A673 (cell line): ENCODE results near the gene HECW1. TPM values are rescaled to one million over a fixed set of nuclear protein-coding genes. Genes with fewer than 3 reads are reported as not detected.

Experiments used
- BruUV-seq: library from RNA; stranded (reverse); fragments of 400-500 nt; replicated peaks from 2 replicates; lab custom pipeline; 2021; lab: Mats Ljungman, UMichigan
- CTCF ChIA-PET: fragments of 300-600 bp; sonication (Branson Sonifier 250); formaldehyde crosslinking; loops from one replicate; lab custom pipeline; 2022; ENCODE audit warnings: antibody characterized with exemption; lab: Charles Lee
- POLR2A ChIA-PET: fragments of 300-600 bp; sonication (Branson Sonifier 250); formaldehyde crosslinking; loops from one replicate; lab custom pipeline; 2022; ENCODE audit warnings: antibody characterized with exemption; ENCODE audit not compliant: low non-redundant PET; lab: Charles Lee
- DNase-seq: peaks from one replicate; pipeline ENCODE4 v3.0.0-alpha.2; 2015; ENCODE audit warnings: low spot score
- H3K27ac ChIP-seq: fragments of 200-600 bp; sonication (generic); 2 replicates; pipeline ENCODE4 v1.5.1; 2016; ENCODE audit warnings: mixed run types, low read depth, mild to moderate bottlenecking, mixed read lengths, antibody characterized with exemption, low read length; ENCODE audit not compliant: poor library complexity, severe bottlenecking
- H3K27me3 ChIP-seq: fragments of 200-600 bp; sonication (generic); replicated peaks from 2 replicates; pipeline ENCODE4 v1.6.1; 2017; ENCODE audit warnings: mixed run types, low read depth, mild to moderate bottlenecking, mixed read lengths, antibody characterized with exemption, low read length; ENCODE audit not compliant: insufficient read depth, poor library complexity
- H3K36me3 ChIP-seq: fragments of 200-600 bp; sonication (generic); 2 replicates; pipeline ENCODE4 v1.6.1; 2016; ENCODE audit warnings: mixed run types, mild to moderate bottlenecking, mixed read lengths, antibody characterized with exemption, low read length; ENCODE audit not compliant: insufficient read depth, poor library complexity, severe bottlenecking
- H3K4me1 ChIP-seq: fragments of 200-600 bp; sonication (generic); 2 replicates; pipeline ENCODE4 v1.6.1; 2017; ENCODE audit warnings: mixed run types, mild to moderate bottlenecking, mixed read lengths, antibody characterized with exemption, low read length; ENCODE audit not compliant: insufficient read depth, poor library complexity, severe bottlenecking
- H3K4me3 ChIP-seq: fragments of 200-600 bp; sonication (generic); 2 replicates; pipeline ENCODE4 v1.5.1; 2016; ENCODE audit warnings: low read depth, mixed run types, mild to moderate bottlenecking, mixed read lengths, low read length; ENCODE audit not compliant: poor library complexity, severe bottlenecking
- H3K9me3 ChIP-seq: fragments of 200-600 bp; sonication (generic); 2 replicates; pipeline ENCODE4 v1.6.1; 2016; ENCODE audit warnings: mixed run types, low read depth, mild to moderate bottlenecking, mixed read lengths, antibody characterized with exemption, low read length; ENCODE audit not compliant: poor library complexity, severe bottlenecking
- CTCF ChIP-seq: fragments of 300-800, 200-600 bp; sonication (generic); conservative IDR thresholded peaks from 2 replicates; pipeline ENCODE4 v1.5.1; 2017; ENCODE audit warnings: low read depth, mild to moderate bottlenecking, antibody characterized with exemption, low read length, moderate library complexity, mixed read lengths
- EZH2 ChIP-seq: fragments of 200-600 bp; sonication (generic); IDR thresholded peaks from 2 replicates; pipeline ENCODE4 v1.6.1; 2017; ENCODE audit warnings: borderline replicate concordance, low read depth, mild to moderate bottlenecking, mixed read lengths, antibody characterized with exemption, low read length; ENCODE audit not compliant: poor library complexity, severe bottlenecking
- intact Hi-C: fragments of 100-400 bp; cut with micrococcal nuclease; formaldehyde crosslinking; loops from one replicate; pipeline ENCODE4 v1.10.0; 2022; ENCODE audit not compliant: unreplicated experiment
- total RNA-seq: library from RNA; stranded (reverse); gene quantifications from 2 replicates; pipeline ENCODE4 v1.2.3, GENCODE V29; 2021

HECW1 gene
- total RNA-seq, 1 experiment from 2014 or later: 0.39 TPM

- Histone ChIP-seq H3K36me3 (no peaks in the 10 kb centered on the region), H3K4me3 (no peak overlapping the region), H3K4me1 (peaks cover 12% of the 10 kb centered on the region), H3K9me3 (no peaks in the 10 kb centered on the region), H3K27me3 (no peaks in the 10 kb centered on the region), H3K27ac (no peak overlapping the region)
- no peak for TF ChIP-seq EZH2
- no peak for TF ChIP-seq CTCF
- intact Hi-C loops: no loop called here
- CTCF ChIA-PET: no interaction called here
- BruUV-seq: no TSS peak
- POLR2A ChIA-PET: no interaction called here
- no peak for DNase-seq
Measured at GRCh38 chr7:43522406-43523156, 410.1 kb downstream of the HECW1 start.

- DNase-seq: peak; percentile 48
- no peaks in the 10 kb centered on the region for H3K36me3 ChIP-seq
- intact Hi-C loops: no loop called here
- no TSS peak for BruUV-seq
- no peak overlapping the region for H3K4me3 ChIP-seq
- H3K27me3 ChIP-seq: no peaks in the 10 kb centered on the region
- ChIA-PET CTCF (no interaction called here), POLR2A (no interaction called here)
- H3K4me1 ChIP-seq: peaks cover 29% of the 10 kb centered on the region
- no peaks in the 10 kb centered on the region for H3K9me3 ChIP-seq
- H3K27ac ChIP-seq: no peak overlapping the region
- TF ChIP-seq CTCF: no peak
- TF ChIP-seq EZH2: no peak
Measured at GRCh38 chr7:43528576-43529354, 416.3 kb downstream of the HECW1 start.

DNA sequence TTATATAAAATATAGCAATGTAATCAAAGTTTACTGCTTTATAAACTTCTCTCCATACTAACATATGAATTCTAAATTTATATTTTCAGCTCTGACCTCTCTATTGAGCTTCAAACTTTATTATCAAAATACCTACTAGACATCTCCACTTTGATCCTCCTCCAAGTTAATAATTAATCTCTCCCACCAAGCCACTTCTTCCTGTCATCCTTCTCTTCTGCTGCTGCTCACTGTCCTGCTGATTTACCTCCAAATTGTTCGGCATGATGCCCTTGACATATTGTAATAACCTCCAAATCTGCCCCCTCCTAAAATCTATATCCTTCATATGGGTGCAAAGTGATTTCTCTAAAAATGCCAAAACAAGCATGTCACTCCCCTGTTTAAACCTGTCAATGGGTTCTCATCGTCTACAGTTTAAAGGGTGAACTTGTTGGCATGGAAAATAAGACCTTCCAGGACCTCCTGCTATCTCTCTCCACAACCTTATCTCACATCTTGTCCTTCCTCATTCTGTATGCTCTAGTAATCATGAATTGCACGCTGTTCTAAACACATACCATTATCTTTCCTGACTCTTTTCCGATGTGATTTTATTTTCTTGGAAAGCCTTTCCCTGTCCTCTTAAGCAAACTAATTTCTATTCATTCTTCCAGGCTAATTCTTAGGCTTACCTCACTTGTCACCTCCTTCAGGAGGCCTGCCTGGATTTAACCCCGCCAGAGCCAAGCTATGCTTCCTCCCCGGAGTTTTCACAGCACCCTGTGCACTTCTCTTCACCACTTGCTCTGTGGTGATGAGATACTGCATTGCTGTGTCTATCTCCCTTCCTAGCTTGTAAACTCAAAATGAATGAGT lies 418.3 kb downstream of the HECW1 start:
- no TSS peak for BruUV-seq
- intact Hi-C loops: no loop called here
- Histone ChIP-seq H3K27ac (no peak overlapping the region), H3K27me3 (no peaks in the 10 kb centered on the region), H3K9me3 (no peaks in the 10 kb centered on the region), H3K36me3 (no peaks in the 10 kb centered on the region), H3K4me3 (no peak overlapping the region), H3K4me1 (peaks cover 23% of the 10 kb centered on the region)
- TF ChIP-seq EZH2: no peak
- TF ChIP-seq CTCF: no peak
- POLR2A ChIA-PET: no interaction called here
- no peak for DNase-seq
- CTCF ChIA-PET: no interaction called here
